NCI-H2196 (cell line): ENCODE measurements around the gene CCDC190.
"Not testable (repeated sequence)": the region's sequence is repeated elsewhere in the genome, so short reads cannot be mapped to it uniquely, and the experiment has no call there.

Experiments used
- DNase-seq: peaks from one replicate; lab custom pipeline; 2025; ENCODE audit not compliant: unreplicated experiment; lab: John Stamatoyannopoulos, UW

CCDC190 gene

GRCh38 chr1:162878000-162878596 is 17.1 kb upstream of the CCDC190 start:
- peak; percentile 60 for DNase-seq

GRCh38 chr1:162877412-162877811 is 16.4 kb upstream of the CCDC190 start:
- DNase-seq, result no peak

GRCh38 chr1:162876751-162877150 is 15.8 kb upstream of the CCDC190 start:
- DNase-seq, result no peak

GRCh38 chr1:162873671-162874666 is 13.0 kb upstream of the CCDC190 start:
- DNase-seq, result peak; percentile 28

- DNase-seq, result no peak
Observed at GRCh38 chr1:162872981-162873380, 12.0 kb upstream of the CCDC190 start.

- not testable (repeated sequence) for DNase-seq
Observed at GRCh38 chr1:162871417-162871816, 10.4 kb upstream of the CCDC190 start.

GRCh38 chr1:162868972-162869371 is 8.0 kb upstream of the CCDC190 start:
- no peak for DNase-seq

GRCh38 chr1:162861625-162862024 is 650 bp upstream of the CCDC190 start:
- DNase-seq, result no peak

GRCh38 chr1:162859191-162859590 is 1.8 kb downstream of the CCDC190 start:
- no peak for DNase-seq

- DNase-seq, result no peak
Observed at GRCh38 chr1:162857850-162858249, 3.1 kb downstream of the CCDC190 start.

- peak; percentile 5 for DNase-seq
Observed at GRCh38 chr1:162856260-162856659, 4.7 kb downstream of the CCDC190 start.

GRCh38 chr1:162855461-162856150 is 5.4 kb downstream of the CCDC190 start:
- no peak for DNase-seq

- DNase-seq, result peak; percentile 70
Observed at GRCh38 chr1:162854245-162854882, 6.6 kb downstream of the CCDC190 start.

- no peak for DNase-seq
Observed at GRCh38 chr1:162851341-162851740, 9.6 kb downstream of the CCDC190 start.

- no peak for DNase-seq
Observed at GRCh38 chr1:162849711-162850110, 11.3 kb downstream of the CCDC190 start.

GRCh38 chr1:162847839-162848453 is 13.0 kb downstream of the CCDC190 start:
- peak; percentile 90 for DNase-seq

GRCh38 chr1:162846256-162847212 is 14.4 kb downstream of the CCDC190 start:
- no peak for DNase-seq

- DNase-seq, result no peak
Observed at GRCh38 chr1:162844153-162844552, 16.8 kb downstream of the CCDC190 start.

- no peak for DNase-seq
Observed at GRCh38 chr1:162840250-162840839, 20.6 kb downstream of the CCDC190 start.
